Duodenal mucosa (tissue), 2 donors: ENCODE measurements around the gene GOLGA6L1.
"Not testable (repeated sequence)": the region's sequence is repeated elsewhere in the genome, so short reads cannot be mapped to it uniquely, and the experiment has no call there.

Source experiments
- H3K27ac ChIP-seq: one replicate; pipeline ENCODE4 v1.7.0; 2013; ENCODE audit warnings: low read depth, low read length
- H3K27me3 ChIP-seq, 2 donors: one replicate each; pipeline ENCODE4 v1.7.0; 2013; ENCODE audit warnings: low read length in 2 of 2, control low read depth in 1 of 2; ENCODE audit not compliant: insufficient read depth in 2 of 2, control insufficient read depth in 1 of 2
- H3K36me3 ChIP-seq, 2 donors: one replicate each; pipeline ENCODE4 v1.7.0; 2013; ENCODE audit warnings: low read length in 2 of 2, control low read depth in 1 of 2; ENCODE audit not compliant: insufficient read depth in 2 of 2, control insufficient read depth in 1 of 2
- H3K4me1 ChIP-seq, 2 donors: one replicate each; pipeline ENCODE4 v1.7.0; 2013; ENCODE audit warnings: low read length in 2 of 2, control low read depth in 1 of 2; ENCODE audit not compliant: insufficient read depth in 2 of 2, control insufficient read depth in 1 of 2
- H3K4me3 ChIP-seq, 2 donors: one replicate each; pipeline ENCODE4 v1.7.0; 2013; ENCODE audit warnings: low read length in 2 of 2, low read depth in 1 of 2
- H3K9ac ChIP-seq, 2 donors: one replicate each; pipeline ENCODE4 v1.7.0; 2013; ENCODE audit warnings: low read length in 2 of 2, low read depth in 1 of 2
- H3K9me3 ChIP-seq, 2 donors: one replicate each; pipeline ENCODE4 v1.7.0; 2013; ENCODE audit warnings: low read length in 2 of 2, control low read depth in 1 of 2; ENCODE audit not compliant: control insufficient read depth in 1 of 2

The GOLGA6L1 gene

DNA sequence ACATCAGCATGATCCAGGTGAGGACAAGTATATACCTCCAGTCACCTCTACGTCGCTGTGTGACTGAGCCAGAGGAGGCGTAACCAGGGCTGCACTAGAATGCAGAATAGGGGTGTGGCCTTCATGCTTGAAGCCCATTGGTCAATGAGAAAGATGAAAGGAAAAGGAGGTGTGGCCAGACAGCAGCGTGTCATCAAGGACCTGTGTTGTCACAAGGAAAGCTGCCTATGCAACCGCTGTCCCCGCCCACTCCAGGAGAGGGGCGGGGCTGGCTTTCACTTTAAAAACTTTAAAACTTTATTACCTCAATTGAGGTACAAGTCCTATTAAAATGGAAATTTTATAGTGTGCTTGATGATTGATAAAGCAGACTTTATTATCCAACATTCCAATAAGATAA, at the start of gene GOLGA6L1:
TSS of gene GOLGA6L1 (minus strand) at position 101 of the 400 bp plus-strand sequence. CDS start at position 10, 91 bp downstream.
- not testable (repeated sequence) for H3K4me1 ChIP-seq, H3K27me3 ChIP-seq, H3K36me3 ChIP-seq, H3K27ac ChIP-seq, H3K4me3 ChIP-seq, H3K9ac ChIP-seq, H3K9me3 ChIP-seq

DNA sequence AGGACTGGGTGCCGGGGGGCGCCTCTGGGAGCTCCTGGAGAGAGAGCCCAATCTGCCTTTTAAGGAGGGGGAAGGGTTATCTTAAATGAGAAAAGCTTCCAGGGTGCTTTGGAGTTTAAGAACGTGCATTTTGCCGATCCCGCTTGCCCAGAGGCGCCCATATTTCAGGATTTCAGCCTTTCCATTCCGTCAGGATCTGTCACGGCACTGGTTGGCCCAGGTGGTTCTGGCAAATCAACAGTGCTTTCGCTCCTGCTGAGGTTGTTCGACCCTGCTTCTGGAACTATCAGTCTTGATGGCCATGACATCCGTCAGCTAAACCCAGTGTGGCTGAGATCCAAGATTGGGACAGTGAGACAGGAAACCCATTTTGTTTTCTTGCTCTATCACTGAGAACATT, 44.6 kb upstream of the GOLGA6L1 start:
- not testable (repeated sequence) for H3K4me1 ChIP-seq, H3K9ac ChIP-seq, H3K36me3 ChIP-seq, H3K9me3 ChIP-seq, H3K27ac ChIP-seq, H3K4me3 ChIP-seq, H3K27me3 ChIP-seq

- H3K9me3 ChIP-seq, H3K4me1 ChIP-seq, H3K9ac ChIP-seq, H3K36me3 ChIP-seq, H3K4me3 ChIP-seq, H3K27me3 ChIP-seq, H3K27ac ChIP-seq: not testable (repeated sequence)
These were observed 43.9 kb upstream of the GOLGA6L1 start for GRCh38 chr15:23180547-23180927.

GRCh38 chr15:23179768-23180546, 43.3 kb upstream of the GOLGA6L1 start:
- not testable (repeated sequence) for H3K27me3 ChIP-seq, H3K27ac ChIP-seq, H3K4me1 ChIP-seq, H3K9ac ChIP-seq, H3K9me3 ChIP-seq, H3K36me3 ChIP-seq, H3K4me3 ChIP-seq

DNA sequence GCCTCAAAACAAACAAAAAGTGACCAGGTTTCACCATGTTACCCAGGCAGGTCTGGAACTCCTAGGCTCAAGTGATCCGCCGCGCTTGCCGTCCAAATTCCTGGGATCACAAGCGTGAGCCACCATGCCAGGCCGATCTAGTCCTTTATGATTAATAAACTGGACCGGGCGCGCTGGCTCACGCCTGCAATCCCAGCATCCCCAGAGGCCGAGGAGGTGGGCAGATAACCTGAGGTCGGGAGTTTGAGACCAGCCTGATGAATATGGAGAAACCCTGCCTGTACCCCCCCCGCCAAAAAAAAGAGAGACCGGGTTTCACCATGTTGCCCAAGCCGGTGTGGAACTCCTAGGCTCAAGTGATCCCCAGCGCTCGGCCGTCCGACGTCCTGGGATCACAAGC, 40.1 kb upstream of the GOLGA6L1 start:
- H3K27me3 ChIP-seq, H3K4me3 ChIP-seq, H3K4me1 ChIP-seq, H3K9ac ChIP-seq, H3K9me3 ChIP-seq, H3K27ac ChIP-seq, H3K36me3 ChIP-seq: not testable (repeated sequence)

GRCh38 chr15:23175606-23176005, 39.0 kb upstream of the GOLGA6L1 start:
- H3K9ac ChIP-seq, H3K27ac ChIP-seq, H3K9me3 ChIP-seq, H3K27me3 ChIP-seq, H3K36me3 ChIP-seq, H3K4me3 ChIP-seq, H3K4me1 ChIP-seq: not testable (repeated sequence)

DNA sequence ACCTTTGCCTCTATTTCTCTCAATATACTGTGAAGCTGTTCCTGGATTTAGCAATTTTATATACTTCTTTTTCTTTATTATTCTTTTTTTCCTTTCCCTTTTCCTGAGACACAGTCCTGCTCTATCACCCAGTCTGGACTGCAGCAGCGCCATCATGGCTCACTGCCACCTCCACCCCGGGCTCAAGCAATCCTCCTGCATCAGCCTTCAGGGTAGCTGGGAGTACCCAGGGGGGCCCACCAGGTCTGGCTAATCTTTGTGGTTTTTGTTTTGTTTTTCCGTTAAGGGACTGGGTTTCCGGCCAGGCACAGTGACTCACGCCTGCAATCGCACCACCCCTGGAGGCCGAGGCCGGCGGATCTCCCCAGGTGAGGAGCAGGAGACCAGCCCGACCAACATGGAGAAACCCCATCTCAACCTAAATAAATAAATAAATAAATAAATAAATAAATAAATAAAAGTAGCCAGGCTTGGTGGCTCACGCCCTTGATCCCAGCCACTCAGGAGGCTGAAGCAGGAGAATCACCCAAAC, 38.1 kb upstream of the GOLGA6L1 start:
- not testable (repeated sequence) for H3K4me3 ChIP-seq

GRCh38 chr15:23132787-23133186, 3.8 kb downstream of the GOLGA6L1 start:
- not testable (repeated sequence) for H3K4me1 ChIP-seq, H3K27ac ChIP-seq, H3K36me3 ChIP-seq, H3K9ac ChIP-seq, H3K4me3 ChIP-seq, H3K9me3 ChIP-seq, H3K27me3 ChIP-seq

More for the DNA sequence above, 38.1 kb upstream of the GOLGA6L1 start:
- not testable (repeated sequence) for H3K27me3 ChIP-seq, H3K9me3 ChIP-seq, H3K27ac ChIP-seq, H3K9ac ChIP-seq, H3K4me1 ChIP-seq, H3K36me3 ChIP-seq

DNA sequence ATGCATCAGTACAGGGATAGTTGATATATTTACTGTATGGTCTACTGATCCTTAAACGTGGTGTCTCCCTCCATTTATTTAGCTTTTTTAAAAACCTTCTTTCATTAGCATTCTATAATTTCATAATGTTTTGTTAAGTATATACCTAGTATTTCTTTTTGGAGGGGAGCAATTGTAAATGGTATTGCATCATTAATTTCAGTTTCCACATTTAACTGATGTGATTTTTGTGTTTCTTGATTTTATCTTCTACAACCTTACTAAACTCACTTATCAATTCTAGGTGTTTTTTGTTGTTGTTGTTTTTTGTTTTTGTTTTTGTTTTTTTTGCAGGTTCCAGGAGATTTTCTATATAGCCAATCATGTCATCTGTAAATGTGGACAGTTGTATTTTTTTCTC, 18.4 kb downstream of the GOLGA6L1 start:
- no peaks in the 10 kb centered on the region for H3K36me3 ChIP-seq
- H3K27ac ChIP-seq, result no peak overlapping the region
- H3K9me3 ChIP-seq, result no peaks in the 10 kb centered on the region
- H3K4me3 ChIP-seq, result no peak overlapping the region
- H3K9ac ChIP-seq, result no peak overlapping the region
- no peaks in the 10 kb centered on the region for H3K27me3 ChIP-seq
- H3K4me1 ChIP-seq, result no peaks in the 10 kb centered on the region

DNA sequence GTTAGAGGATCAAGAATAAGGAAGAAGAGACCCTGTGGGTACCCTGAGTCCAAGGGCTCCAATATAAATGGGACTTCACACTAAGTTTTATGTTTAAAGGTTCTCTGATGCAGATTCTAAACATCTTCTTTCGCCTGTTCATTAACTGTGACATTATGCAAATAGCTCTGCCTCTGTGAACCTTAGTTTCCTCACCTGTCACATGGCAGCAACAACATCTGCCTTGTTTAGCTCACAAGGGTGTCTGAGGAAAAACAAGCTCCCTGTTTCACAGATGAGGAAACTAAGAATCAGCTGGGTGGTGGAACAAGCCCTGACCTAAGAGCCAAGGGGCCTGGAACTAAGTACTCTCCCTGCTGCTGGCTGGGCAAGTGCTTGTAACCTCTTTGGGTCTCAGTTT, 40.8 kb downstream of the GOLGA6L1 start:
- no peak overlapping the region for H3K27ac ChIP-seq
- H3K27me3 ChIP-seq, result no peaks in the 10 kb centered on the region
- H3K9me3 ChIP-seq, result no peaks in the 10 kb centered on the region
- H3K9ac ChIP-seq, result no peak overlapping the region
- H3K4me1 ChIP-seq, result no peaks in the 10 kb centered on the region
- H3K4me3 ChIP-seq, result no peak overlapping the region
- no peaks in the 10 kb centered on the region for H3K36me3 ChIP-seq
